ENCODE data around the gene CENPN. TPM values are rescaled to one million over a fixed set of nuclear protein-coding genes. Genes with fewer than 3 reads are reported as not detected.

The CENPN gene
- total RNA-seq, 1 experiment from 2014 or later: 76.7 TPM

- ChIA-PET RAD21 (ENCODE audit: low non-redundant PET in 1 of 2, low total read pairs in 2 of 2, uncharacterized antibody in 2 of 2, unreplicated experiment in 2 of 2) (no interaction called here), POLR2A (no interaction called here), CTCF (interaction anchor here (0.9 kb wide), 1 partner anchor 63 kb away, joined by 3 read pairs; no protein-coding TSS in a partner anchor)
- TF ChIP-seq, protein P1, sequence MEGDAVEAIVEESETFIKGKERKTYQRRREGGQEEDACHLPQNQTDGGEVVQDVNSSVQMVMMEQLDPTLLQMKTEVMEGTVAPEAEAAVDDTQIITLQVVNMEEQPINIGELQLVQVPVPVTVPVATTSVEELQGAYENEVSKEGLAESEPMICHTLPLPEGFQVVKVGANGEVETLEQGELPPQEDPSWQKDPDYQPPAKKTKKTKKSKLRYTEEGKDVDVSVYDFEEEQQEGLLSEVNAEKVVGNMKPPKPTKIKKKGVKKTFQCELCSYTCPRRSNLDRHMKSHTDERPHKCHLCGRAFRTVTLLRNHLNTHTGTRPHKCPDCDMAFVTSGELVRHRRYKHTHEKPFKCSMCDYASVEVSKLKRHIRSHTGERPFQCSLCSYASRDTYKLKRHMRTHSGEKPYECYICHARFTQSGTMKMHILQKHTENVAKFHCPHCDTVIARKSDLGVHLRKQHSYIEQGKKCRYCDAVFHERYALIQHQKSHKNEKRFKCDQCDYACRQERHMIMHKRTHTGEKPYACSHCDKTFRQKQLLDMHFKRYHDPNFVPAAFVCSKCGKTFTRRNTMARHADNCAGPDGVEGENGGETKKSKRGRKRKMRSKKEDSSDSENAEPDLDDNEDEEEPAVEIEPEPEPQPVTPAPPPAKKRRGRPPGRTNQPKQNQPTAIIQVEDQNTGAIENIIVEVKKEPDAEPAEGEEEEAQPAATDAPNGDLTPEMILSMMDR (IDR thresholded peaks at IDR 0.05 in 2 of 3, conservative IDR thresholded peaks at IDR 0.05 in 1 of 3; ENCODE audit: borderline replicate concordance in 1 of 3, insufficient read depth in 1 of 3, low read depth in 2 of 3, low read length in 2 of 3): no peak
- TF ChIP-seq, protein P2, sequence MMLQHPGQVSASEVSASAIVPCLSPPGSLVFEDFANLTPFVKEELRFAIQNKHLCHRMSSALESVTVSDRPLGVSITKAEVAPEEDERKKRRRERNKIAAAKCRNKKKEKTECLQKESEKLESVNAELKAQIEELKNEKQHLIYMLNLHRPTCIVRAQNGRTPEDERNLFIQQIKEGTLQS (IDR thresholded peaks at IDR 0.05): no peak
- no peak for TF ChIP-seq ELF1 (IDR thresholded peaks at IDR 0.05; ENCODE audit: borderline replicate concordance, low read depth)
- no peak for TF ChIP-seq SP1 (IDR thresholded peaks at IDR 0.05; ENCODE audit: low read depth)
- no peak for TF ChIP-seq SIN3A (IDR thresholded peaks at IDR 0.05; ENCODE audit: low read depth)
- TF ChIP-seq CBX3 (IDR thresholded peaks at IDR 0.05; ENCODE audit: low read depth): no peak
- no peak for TF ChIP-seq JUND (IDR thresholded peaks at IDR 0.05)
- TF ChIP-seq POLR2AphosphoS5 (IDR thresholded peaks at IDR 0.05; ENCODE audit: low read depth, low read length): no peak
- no peak for TF ChIP-seq CEBPB (IDR thresholded peaks at IDR 0.05; ENCODE audit: low read depth)
- ATAC-seq: no peak
- Histone ChIP-seq H3K27me3 (ENCODE audit: insufficient read depth, low read length) (no peaks in the 10 kb centered on the region), H3K4me3 (replicated peaks in 1 of 2; ENCODE audit: low read depth in 1 of 2, low read length in 2 of 2) (no peak overlapping the region), H3K79me2 (ENCODE audit: insufficient read depth, low read length) (no peaks in the 10 kb centered on the region), H2AFZ (ENCODE audit: low read depth, low read length, poor library complexity, severe bottlenecking) (no peak overlapping the region), H3K9ac (ENCODE audit: low read length) (no peak overlapping the region), H4K20me1 (ENCODE audit: insufficient read depth) (no peaks in the 10 kb centered on the region), H3K9me3 (ENCODE audit: control insufficient read depth in 1 of 2, insufficient read depth in 1 of 2, low read depth in 1 of 2, low read length in 2 of 2) (no peaks in the 10 kb centered on the region), H3K4me2 (ENCODE audit: low read length) (no peak overlapping the region), H3K4me1 (ENCODE audit: control insufficient read depth in 1 of 2, insufficient read depth in 2 of 2, low read length in 2 of 2) (peaks cover 0 to 4% of the 10 kb centered on the region in 2 experiments; a peak in 2 of 4 replicates), H3K36me3 (ENCODE audit: control insufficient read depth in 1 of 2, insufficient read depth in 2 of 2, low read length in 2 of 2) (no peaks in the 10 kb centered on the region), H3K9me2 (ENCODE audit: insufficient read depth) (no peaks in the 10 kb centered on the region), H3K27ac (ENCODE audit: low read depth, low read length) (no peak overlapping the region)
- BruUV-seq (replicated peaks): no TSS peak
- intact Hi-C loops (cut with micrococcal nuclease): no loop called here
- DNase-seq (ENCODE audit: low read depth, low spot score): no peak
Measured at GRCh38 chr16:81066681-81067080, 59.7 kb downstream of the CENPN start.

DNA sequence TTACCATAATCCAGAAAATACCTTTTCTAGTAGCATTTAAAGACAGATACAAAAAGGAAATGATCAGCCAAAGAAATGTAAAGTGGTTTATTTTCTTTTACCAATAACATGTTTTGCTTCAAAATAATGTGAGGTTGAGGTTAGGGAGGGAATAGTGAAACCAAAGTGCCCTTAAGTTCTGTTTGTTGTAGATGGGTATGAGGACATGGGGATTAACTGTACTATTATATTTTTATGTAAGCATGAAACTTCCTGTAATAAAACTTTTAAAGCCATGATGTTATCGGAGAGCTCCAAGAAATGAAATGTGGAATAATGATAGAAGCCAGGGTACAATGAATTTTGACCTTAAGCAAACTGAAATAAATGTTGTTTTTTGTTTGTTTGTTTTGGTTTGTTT is 60.2 kb downstream of the CENPN start:
- POLR2A ChIA-PET: no interaction called here
- H3K27me3 ChIP-seq (ENCODE audit: insufficient read depth, low read length): no peaks in the 10 kb centered on the region
- H3K79me2 ChIP-seq (ENCODE audit: insufficient read depth, low read length): no peaks in the 10 kb centered on the region
- H3K4me3 ChIP-seq (replicated peaks in 1 of 2; ENCODE audit: low read depth in 1 of 2, low read length in 2 of 2): no peak overlapping the region
- H3K9ac ChIP-seq (ENCODE audit: low read length): no peak overlapping the region
- no peak for DNase-seq (ENCODE audit: low read depth, low spot score)
- no peak overlapping the region for H3K4me2 ChIP-seq (ENCODE audit: low read length)
- no peaks in the 10 kb centered on the region for H4K20me1 ChIP-seq (ENCODE audit: insufficient read depth)
- H3K4me1 ChIP-seq (ENCODE audit: control insufficient read depth in 1 of 2, insufficient read depth in 2 of 2, low read length in 2 of 2): peaks cover 0 to 9% of the 10 kb centered on the region in 2 experiments; a peak in 2 of 4 replicates
- no peak overlapping the region for H3K27ac ChIP-seq (ENCODE audit: low read depth, low read length)
- RAD21 ChIA-PET (ENCODE audit: low non-redundant PET in 1 of 2, low total read pairs in 2 of 2, uncharacterized antibody in 2 of 2, unreplicated experiment in 2 of 2): no interaction called here
- no peaks in the 10 kb centered on the region for H3K9me3 ChIP-seq (ENCODE audit: control insufficient read depth in 1 of 2, insufficient read depth in 1 of 2, low read depth in 1 of 2, low read length in 2 of 2)
- no peak overlapping the region for H2AFZ ChIP-seq (ENCODE audit: low read depth, low read length, poor library complexity, severe bottlenecking)
- BruUV-seq (replicated peaks): no TSS peak
- ATAC-seq: no peak
- intact Hi-C loops (cut with micrococcal nuclease): no loop called here
- no peaks in the 10 kb centered on the region for H3K9me2 ChIP-seq (ENCODE audit: insufficient read depth)
- no peaks in the 10 kb centered on the region for H3K36me3 ChIP-seq (ENCODE audit: control insufficient read depth in 1 of 2, insufficient read depth in 2 of 2, low read length in 2 of 2)
- CTCF ChIA-PET: interaction anchor here (0.9 kb wide), 1 partner anchor 63 kb away, joined by 3 read pairs; no protein-coding TSS in a partner anchor
- TF ChIP-seq ZBTB33 (IDR thresholded peaks at IDR 0.05; ENCODE audit: extremely low read depth, insufficient replicate concordance, low read length) (no peak), ZNF274 (IDR thresholded peaks at IDR 0.05; ENCODE audit: low read depth, low read length) (no peak), EZH2 (IDR thresholded peaks at IDR 0.05) (no peak), SIN3A (IDR thresholded peaks at IDR 0.05; ENCODE audit: low read depth) (no peak), YY1 (IDR thresholded peaks at IDR 0.05; ENCODE audit: extremely low read depth, insufficient replicate concordance, low read depth, low read length) (no peak), SRF (IDR thresholded peaks at IDR 0.05; ENCODE audit: low read depth) (no peak), RAD21 (IDR thresholded peaks at IDR 0.05; ENCODE audit: low read depth) (no peak), EZH2phosphoT487 (IDR thresholded peaks at IDR 0.05; ENCODE audit: borderline replicate concordance) (no peak), POLR2AphosphoS5 (IDR thresholded peaks at IDR 0.05; ENCODE audit: low read depth, low read length) (no peak)
- TF ChIP-seq, protein P3, sequence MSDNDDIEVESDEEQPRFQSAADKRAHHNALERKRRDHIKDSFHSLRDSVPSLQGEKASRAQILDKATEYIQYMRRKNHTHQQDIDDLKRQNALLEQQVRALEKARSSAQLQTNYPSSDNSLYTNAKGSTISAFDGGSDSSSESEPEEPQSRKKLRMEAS (IDR thresholded peaks at IDR 0.05): no peak
